Erythroblast (primary cell): ENCODE measurements around the gene MRPS18A.

Experiments used
- GATA1 ChIP-seq: IDR thresholded peaks from 2 replicates; pipeline ENCODE4 v1.6.1; 2011; ENCODE audit warnings: low read depth, mild to moderate bottlenecking, control low read depth, low read length, moderate library complexity
- POLR2A ChIP-seq: IDR thresholded peaks from 2 replicates; pipeline ENCODE4 v1.6.1; 2011; ENCODE audit warnings: mild to moderate bottlenecking, low read length

DNA sequence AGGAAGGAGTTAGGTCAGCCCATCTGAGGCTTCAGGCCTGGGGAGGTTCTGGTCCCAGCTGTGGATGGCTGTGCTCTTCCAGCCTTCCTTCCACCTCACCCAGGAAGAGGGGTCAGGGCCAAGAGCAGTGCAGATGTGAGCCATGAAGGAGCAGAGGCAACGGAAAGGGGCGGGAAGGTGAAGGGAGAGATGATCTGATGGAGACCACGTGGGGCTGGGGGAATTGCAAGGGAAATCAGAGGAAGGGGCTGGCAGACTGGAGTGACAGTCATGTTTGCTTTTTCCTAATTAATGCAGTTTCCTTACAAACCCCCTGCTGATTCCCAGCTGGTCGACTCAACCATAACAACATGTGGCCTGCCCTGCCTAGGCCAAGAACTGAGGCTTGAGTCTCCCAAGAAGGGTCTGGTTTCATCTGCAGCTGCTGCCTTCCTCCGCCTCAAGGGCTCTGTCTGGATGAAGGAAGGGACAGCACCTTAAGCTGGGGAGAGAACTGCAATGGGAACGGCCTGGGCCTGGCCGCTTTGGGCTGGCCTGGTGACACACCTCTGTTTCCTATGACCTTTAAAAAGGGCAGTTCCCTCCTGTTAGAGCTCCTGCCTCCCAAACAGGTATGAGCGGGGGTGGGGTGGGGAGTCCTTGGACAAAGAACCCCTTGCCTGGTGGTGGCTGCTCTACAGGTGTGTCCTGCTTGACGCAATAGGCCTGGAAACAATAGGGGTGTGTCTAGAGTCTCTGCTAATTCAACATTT, 7.8 kb upstream of the MRPS18A start:
- TF ChIP-seq POLR2A, result no peak
- no peak for TF ChIP-seq GATA1
